Loucy (cell line): ENCODE data around the gene SYNGAP1.

Experiments used
- H2AFZ ChIP-seq: fragments of 200-600 bp; sonication (generic); 2 replicates; pipeline ENCODE4 v1.6.0; 2016; ENCODE audit warnings: antibody characterized with exemption, mild to moderate bottlenecking, low read length, moderate library complexity
- H3F3A ChIP-seq: fragments of 200-600 bp; 2 replicates; pipeline ENCODE4 v1.6.0; 2016; ENCODE audit warnings: antibody characterized with exemption, low read depth, mild to moderate bottlenecking
- H3K27me3 ChIP-seq: fragments of 200-600 bp; sonication (generic); 2 replicates; pipeline ENCODE4 v1.6.1; 2014; ENCODE audit warnings: low read length, mild to moderate bottlenecking; ENCODE audit not compliant: insufficient read depth, poor library complexity, severe bottlenecking
- H3K36me3 ChIP-seq: fragments of 200-600 bp; sonication (generic); 2 replicates; pipeline ENCODE4 v1.6.1; 2016; ENCODE audit warnings: low read length; ENCODE audit not compliant: insufficient read depth
- H3K4me1 ChIP-seq: fragments of 200-600 bp; sonication (generic); 2 replicates; pipeline ENCODE4 v1.5.1; 2014; ENCODE audit warnings: low read length, mild to moderate bottlenecking; ENCODE audit not compliant: insufficient read depth, poor library complexity, severe bottlenecking
- H3K4me2 ChIP-seq: fragments of 200-600 bp; sonication (generic); 2 replicates; pipeline ENCODE4 v1.6.0; 2014; ENCODE audit warnings: antibody characterized with exemption, low read length, low read depth, mild to moderate bottlenecking; ENCODE audit not compliant: poor library complexity, severe bottlenecking
- H3K4me3 ChIP-seq: fragments of 200-600 bp; sonication (generic); 2 replicates; pipeline ENCODE4 v1.5.1; 2014; ENCODE audit warnings: low read length, mild to moderate bottlenecking, mixed read lengths; ENCODE audit not compliant: poor library complexity, severe bottlenecking
- H3K79me2 ChIP-seq: fragments of 200-600 bp; sonication (generic); 2 replicates; pipeline ENCODE4 v1.6.1; 2014; ENCODE audit warnings: low read length; ENCODE audit not compliant: insufficient read depth
- H3K9ac ChIP-seq: fragments of 200-600 bp; sonication (generic); 2 replicates; pipeline ENCODE4 v1.6.0; 2014; ENCODE audit warnings: mild to moderate bottlenecking, low read depth, low read length, moderate library complexity; ENCODE audit not compliant: poor library complexity, severe bottlenecking
- H3K9me2 ChIP-seq: fragments of 200-600 bp; sonication (generic); replicated peaks from 2 replicates; pipeline ENCODE4 v1.6.1; 2016; ENCODE audit warnings: low read depth, low read length, mixed read lengths
- H3K9me3 ChIP-seq: fragments of 200-600 bp; sonication (generic); 2 replicates; pipeline ENCODE4 v1.6.1; 2014; ENCODE audit warnings: mild to moderate bottlenecking, antibody characterized with exemption, low read length, low read depth; ENCODE audit not compliant: insufficient read depth
- H4K20me1 ChIP-seq: fragments of 200-600 bp; sonication (generic); 2 replicates; pipeline ENCODE4 v1.6.0; 2014; ENCODE audit warnings: antibody characterized with exemption, low read length, mild to moderate bottlenecking; ENCODE audit not compliant: insufficient read depth, poor library complexity, severe bottlenecking
- CTCF ChIP-seq: fragments of 200-600 bp; sonication (generic); conservative IDR thresholded peaks from 2 replicates; pipeline ENCODE4 v1.5.1; 2014; ENCODE audit warnings: mild to moderate bottlenecking, antibody characterized with exemption, low read length
- EZH2phosphoT487 ChIP-seq: fragments of 200-600 bp; IDR thresholded peaks from 2 replicates; pipeline ENCODE4 v1.6.1; 2018; ENCODE audit warnings: antibody characterized with exemption, mild to moderate bottlenecking, moderate library complexity, borderline replicate concordance

Gene SYNGAP1

GRCh38 chr6:33434961-33435360, 15.1 kb downstream of the SYNGAP1 start:
- H3K9me2 ChIP-seq = no peaks in the 10 kb centered on the region
- H3K4me2 ChIP-seq = no peak overlapping the region
- H3K79me2 ChIP-seq = peaks cover 4% of the 10 kb centered on the region; the same call in 1 of the 2 replicates
- peaks cover 32% of the 10 kb centered on the region; the same call in 1 of the 2 replicates for H3K36me3 ChIP-seq
- no peak overlapping the region for H3K9ac ChIP-seq
- H3K4me1 ChIP-seq = peaks cover 14% of the 10 kb centered on the region
- peaks cover 5% of the 10 kb centered on the region for H4K20me1 ChIP-seq
- H3K27me3 ChIP-seq = no peaks in the 10 kb centered on the region
- H2AFZ ChIP-seq = no peak overlapping the region
- H3F3A ChIP-seq = no peaks in the 10 kb centered on the region
- no peak overlapping the region for H3K4me3 ChIP-seq
- H3K9me3 ChIP-seq = no peaks in the 10 kb centered on the region
- TF ChIP-seq EZH2phosphoT487 (no peak), CTCF (no peak)

- no peaks in the 10 kb centered on the region for H3K4me1 ChIP-seq
- no peak overlapping the region for H3K9ac ChIP-seq
- H2AFZ ChIP-seq = no peak overlapping the region
- no peaks in the 10 kb centered on the region for H3K27me3 ChIP-seq
- H3F3A ChIP-seq = no peaks in the 10 kb centered on the region
- H3K79me2 ChIP-seq = no peaks in the 10 kb centered on the region
- TF ChIP-seq CTCF (no peak), EZH2phosphoT487 (no peak)
- no peaks in the 10 kb centered on the region for H3K9me2 ChIP-seq
- H3K36me3 ChIP-seq = peaks cover 42% of the 10 kb centered on the region; the same call in 1 of the 2 replicates
- no peaks in the 10 kb centered on the region for H4K20me1 ChIP-seq
- H3K4me3 ChIP-seq = no peak overlapping the region
- no peaks in the 10 kb centered on the region for H3K9me3 ChIP-seq
- no peak overlapping the region for H3K4me2 ChIP-seq
These were observed 17.8 kb downstream of the SYNGAP1 start for GRCh38 chr6:33437666-33438065.

- Histone ChIP-seq H3K9me2 (no peaks in the 10 kb centered on the region), H2AFZ (no peak overlapping the region), H3K27me3 (no peaks in the 10 kb centered on the region), H3K9me3 (no peaks in the 10 kb centered on the region), H3K4me3 (no peak overlapping the region), H3K79me2 (no peaks in the 10 kb centered on the region), H3F3A (no peaks in the 10 kb centered on the region), H3K36me3 (peaks cover 48% of the 10 kb centered on the region; the same call in 1 of the 2 replicates), H4K20me1 (no peaks in the 10 kb centered on the region), H3K4me2 (no peak overlapping the region), H3K4me1 (no peaks in the 10 kb centered on the region), H3K9ac (no peak overlapping the region)
- no peak for TF ChIP-seq CTCF
- TF ChIP-seq EZH2phosphoT487 = no peak
These were observed 19.2 kb downstream of the SYNGAP1 start for GRCh38 chr6:33438978-33439594.
